IMR-90 (cell line): ENCODE measurements around the gene SEMA4F. TPM values are rescaled to one million over a fixed set of nuclear protein-coding genes. Genes with fewer than 3 reads are reported as not detected.

Experiments used
- ATAC-seq: fragments of 200-7000 bp; cut with Tn5 transposase; 2 replicates; pipeline ENCODE4 v1.9.1; 2020; ENCODE audit warnings: low read depth, mild to moderate bottlenecking, moderate library complexity
- BruUV-seq: library from RNA; stranded (reverse); fragments of 400-500 nt; replicated peaks from 2 replicates; lab custom pipeline; 2021; lab: Mats Ljungman, UMichigan
- CTCF ChIA-PET: fragments of 300-600 bp; formaldehyde crosslinking; extraction: SDS; loops from one replicate; lab custom pipeline; 2021; ENCODE audit warnings: antibody characterized with exemption; lab: Yijun Ruan, JAX
- POLR2A ChIA-PET: fragments of 300-600 bp; sonication (Branson Sonifier 250); formaldehyde crosslinking; loops from one replicate; lab custom pipeline; 2022; ENCODE audit warnings: antibody characterized with exemption; ENCODE audit not compliant: unreplicated experiment; lab: Charles Lee
- DNase-seq: peaks from one replicate; pipeline ENCODE4 v3.0.0; 2013
- H2AFZ ChIP-seq: replicated peaks from 2 replicates; pipeline ENCODE3; 2013; ENCODE audit warnings: low read length, mild to moderate bottlenecking; ENCODE audit not compliant: poor library complexity
- H2AK5ac ChIP-seq: 2 replicates; pipeline ENCODE4 v1.6.1; 2013; ENCODE audit warnings: low read depth, low read length, inconsistent platforms
- H2AK9ac ChIP-seq: replicated peaks from 2 replicates; pipeline ENCODE3; 2013; ENCODE audit warnings: mild to moderate bottlenecking, low read depth, low read length, moderate library complexity; ENCODE audit not compliant: poor library complexity
- H2BK120ac ChIP-seq: 2 replicates; pipeline ENCODE4 v1.6.1; 2013; ENCODE audit warnings: low read depth, low read length, inconsistent platforms
- H2BK15ac ChIP-seq: 3 replicates; pipeline ENCODE4 v1.6.1; 2013; ENCODE audit warnings: low read depth, low read length, inconsistent platforms
- H2BK20ac ChIP-seq: 2 replicates; pipeline ENCODE4 v1.6.1; 2013; ENCODE audit warnings: low read depth, mild to moderate bottlenecking, inconsistent platforms, low read length, moderate library complexity
- H2BK5ac ChIP-seq: 2 replicates; pipeline ENCODE4 v1.6.1; 2013; ENCODE audit warnings: mild to moderate bottlenecking, low read depth, low read length, inconsistent platforms; ENCODE audit not compliant: poor library complexity, severe bottlenecking
- H3K14ac ChIP-seq: replicated peaks from 2 replicates; pipeline ENCODE4 v1.6.1; 2013; ENCODE audit warnings: low read depth, low read length, inconsistent platforms
- H3K18ac ChIP-seq: 2 replicates; pipeline ENCODE4 v1.6.1; 2013; ENCODE audit warnings: low read depth, low read length, control low read depth
- H3K23ac ChIP-seq: 2 replicates; pipeline ENCODE4 v1.6.1; 2013; ENCODE audit warnings: low read depth, low read length, inconsistent platforms
- H3K27ac ChIP-seq: 2 replicates; pipeline ENCODE4 v1.5.1; 2013; ENCODE audit warnings: mild to moderate bottlenecking, control low read depth, low read length; ENCODE audit not compliant: insufficient read depth
- H3K27me3 ChIP-seq: 2 replicates; pipeline ENCODE4 v1.6.1; 2013; ENCODE audit warnings: low read length; ENCODE audit not compliant: control insufficient read depth, insufficient read depth
- H3K36me3 ChIP-seq: 2 replicates; pipeline ENCODE4 v1.6.1; 2013; ENCODE audit warnings: low read length, mixed read lengths; ENCODE audit not compliant: control insufficient read depth, insufficient read depth
- H3K4ac ChIP-seq: 2 replicates; pipeline ENCODE4 v1.6.1; 2013; ENCODE audit warnings: low read depth, low read length, inconsistent platforms
- H3K4me1 ChIP-seq: 2 replicates; pipeline ENCODE4 v1.6.1; 2013; ENCODE audit warnings: low read length, mixed read lengths; ENCODE audit not compliant: control insufficient read depth, insufficient read depth
- H3K4me2 ChIP-seq: 2 replicates; pipeline ENCODE4 v1.6.1; 2013; ENCODE audit warnings: low read depth, mild to moderate bottlenecking, control low read depth, low read length, moderate library complexity
- H3K4me3 ChIP-seq: 2 replicates; pipeline ENCODE4 v1.5.1; 2013; ENCODE audit warnings: low read depth, mild to moderate bottlenecking, control low read depth, low read length, moderate library complexity; ENCODE audit not compliant: insufficient read depth
- H3K56ac ChIP-seq: 2 replicates; pipeline ENCODE4 v1.6.1; 2013; ENCODE audit warnings: low read length, inconsistent platforms; ENCODE audit not compliant: insufficient read depth; ENCODE audit errors: extremely low read depth
- H3K79me1 ChIP-seq, 2 experiments: 2 replicates each; pipeline ENCODE4 v1.6.1; 2013; ENCODE audit warnings: low read length in 2 of 2, inconsistent platforms in 1 of 2, low read depth in 1 of 2
- H3K9ac ChIP-seq: 2 replicates; pipeline ENCODE4 v1.6.1; 2013; ENCODE audit warnings: low read depth, low read length, control low read depth
- H3K9me1 ChIP-seq: 2 replicates; pipeline ENCODE4 v1.6.1; 2013; ENCODE audit warnings: low read length, inconsistent platforms; ENCODE audit not compliant: insufficient read depth
- H3K9me3 ChIP-seq: 2 replicates; pipeline ENCODE4 v1.6.1; 2013; ENCODE audit warnings: low read length; ENCODE audit not compliant: control insufficient read depth, insufficient read depth
- H4K20me1 ChIP-seq: 2 replicates; pipeline ENCODE4 v1.6.1; 2013; ENCODE audit warnings: low read length, inconsistent platforms; ENCODE audit not compliant: insufficient read depth
- H4K5ac ChIP-seq: 2 replicates; pipeline ENCODE4 v1.6.1; 2013; ENCODE audit warnings: mild to moderate bottlenecking, low read depth, low read length, control low read depth
- H4K8ac ChIP-seq, 2 experiments: 2 replicates each; pipeline ENCODE4 v1.6.1; 2013; ENCODE audit warnings: low read depth in 2 of 2, low read length in 2 of 2, control low read depth in 1 of 2, inconsistent platforms in 1 of 2
- H4K91ac ChIP-seq: 2 replicates; pipeline ENCODE4 v1.6.1; 2013; ENCODE audit warnings: low read depth, low read length, inconsistent platforms; ENCODE audit not compliant: insufficient read depth
- CEBPB ChIP-seq: IDR thresholded peaks from 2 replicates; pipeline ENCODE4 v1.6.1; 2012; ENCODE audit warnings: low read depth, low read length, improper control_type of control experiment
- FOS ChIP-seq: fragments of 150-350 bp; IDR thresholded peaks from 2 replicates; pipeline ENCODE4 v1.6.1; 2016; ENCODE audit warnings: low read depth, low read length
- MAFK ChIP-seq: IDR thresholded peaks from 2 replicates; pipeline ENCODE4 v1.6.1; 2012; ENCODE audit warnings: low read depth, low read length, improper control_type of control experiment
- MXI1 ChIP-seq: IDR thresholded peaks from 2 replicates; pipeline ENCODE4 v1.6.1; 2012; ENCODE audit warnings: low read depth, mild to moderate bottlenecking, low read length, moderate library complexity, borderline replicate concordance
- RCOR1 ChIP-seq: IDR thresholded peaks from 2 replicates; pipeline ENCODE4 v1.6.1; 2012; ENCODE audit warnings: mild to moderate bottlenecking, low read length, improper control_type of control experiment; ENCODE audit not compliant: insufficient replicate concordance
- WGBS, 2 experiments: methylation state at CpG; one replicate each; pipeline versions ENCODE4 v1.1.5 to v1.1.7; 2013; ENCODE audit warnings: missing lambda C conversion rate in 2 of 2; ENCODE audit not compliant: insufficient read length in 1 of 2; ENCODE audit errors: extremely low coverage in 2 of 2; 5-methylcytosine and 5-hydroxymethylcytosine counted together
- dilution Hi-C: fragments of 300-500 bp; cut with HindIII; formaldehyde crosslinking; loops from one replicate; pipeline ENCODE4 v1.14.3; 2018; ENCODE audit warnings: low sequenced_read_pairs; ENCODE audit not compliant: unreplicated experiment
- in situ Hi-C: fragments of 300-500 bp; cut with MboI; formaldehyde crosslinking; loops from 3 replicates; pipeline ENCODE4 v1.14.3; 2019; ENCODE audit warnings: low sequenced_read_pairs, inconsistent platforms, mixed read lengths
- intact Hi-C: fragments of 100-400 bp; cut with micrococcal nuclease; formaldehyde crosslinking; loops from 2 replicates; pipeline ENCODE4 v1.10.0; 2022
- polyA plus RNA-seq, 3 experiments: library from polyadenylated mRNA; depleted of rRNA; stranded (reverse); fragments of >200 nt; gene quantifications; 2 replicates each; pipeline ENCODE4 v1.2.3, GENCODE V29; 2012; ENCODE audit warnings: low replicate concordance in 1 of 3
- total RNA-seq: library from RNA; depleted of rRNA; stranded (reverse); fragments of >200 nt; gene quantifications from 2 replicates; pipeline ENCODE4 v1.2.3, GENCODE V29; 2012

Gene SEMA4F
- total and polyA plus RNA-seq, 2 of the 4 experiments (the other 2 are of a cell fraction): 4.7 to 7.5 TPM

- Histone ChIP-seq H4K8ac (no peak overlapping the region), H3K14ac (peak overlapping the region; percentile 68), H3K23ac (no peak overlapping the region), H2AK5ac (no peak overlapping the region), H3K4me1 (peaks cover 6% of the 10 kb centered on the region), H2AFZ (no peak overlapping the region), H2BK20ac (no peak overlapping the region), H3K4me2 (peak overlapping the region; percentile 40; the same call in 1 of the 2 replicates), H3K18ac (peak overlapping the region; percentile 22; the same call in 1 of the 2 replicates), H2BK5ac (no peak overlapping the region), H4K20me1 (no peaks in the 10 kb centered on the region), H4K5ac (no peak overlapping the region), H3K56ac (no peak overlapping the region), H4K91ac (no peak overlapping the region), H3K36me3 (no peaks in the 10 kb centered on the region), H3K4me3 (no peak overlapping the region), H3K9ac (no peak overlapping the region), H2BK15ac (no peak overlapping the region), H3K9me1 (no peaks in the 10 kb centered on the region; the same call in 1 of the 2 replicates), H3K9me3 (no peaks in the 10 kb centered on the region), H2BK120ac (no peak overlapping the region), H2AK9ac (no peak overlapping the region), H3K79me1 (no peaks in the 10 kb centered on the region), H3K27me3 (no peaks in the 10 kb centered on the region; the same call in 1 of the 2 replicates), H3K27ac (no peak overlapping the region), H3K4ac (peak overlapping the region; percentile 28; the same call in 1 of the 2 replicates)
- ChIA-PET CTCF (no interaction called here), POLR2A (no interaction called here)
- no CpG with 5 or more reads among the region's 4 CpGs for WGBS, 2 experiments
- in situ Hi-C loops (no loop called here), dilution Hi-C loops (no loop called here), intact Hi-C loops (no loop called here)
- ATAC-seq: no peak
- DNase-seq: peak; percentile 73
- no TSS peak for BruUV-seq
- TF ChIP-seq MAFK (no peak), CEBPB (peak; percentile 87), RCOR1 (no peak), FOS (no peak), MXI1 (no peak)
Measured at GRCh38 chr2:74708883-74709282, 54.8 kb downstream of the SEMA4F start.
